RWPE2 (cell line): Measurements from ENCODE around the gene CREB3L2.

ENCODE experiments used
- ATAC-seq: fragments of 200-7000 bp; cut with Tn5 transposase; 3 replicates; pipeline ENCODE4 v1.9.1; 2021; ENCODE audit warnings: low read depth
- DNase-seq: peaks from one replicate; pipeline ENCODE4 v3.0.0-alpha.2; 2020; ENCODE audit warnings: low spot score
- H3K27ac ChIP-seq: fragments of 450-650 bp; 2 replicates; pipeline ENCODE4 v1.5.1; 2017; ENCODE audit warnings: mild to moderate bottlenecking; ENCODE audit not compliant: poor library complexity, severe bottlenecking
- H3K27me3 ChIP-seq: fragments of 250-450 bp; sonication (Bioruptor Pico); 2 replicates; pipeline ENCODE4 v1.5.1; 2021; ENCODE audit warnings: mild to moderate bottlenecking, moderate library complexity; ENCODE audit not compliant: insufficient read depth, poor library complexity, severe bottlenecking
- H3K36me3 ChIP-seq: fragments of 250-450 bp; sonication (Bioruptor Pico); 2 replicates; pipeline ENCODE4 v1.5.1; 2020; ENCODE audit warnings: low read depth, mild to moderate bottlenecking, moderate library complexity
- H3K4me1 ChIP-seq: fragments of 250-450 bp; sonication (Bioruptor Pico); 2 replicates; pipeline ENCODE4 v1.5.1; 2021; ENCODE audit warnings: mild to moderate bottlenecking, moderate library complexity; ENCODE audit not compliant: insufficient read depth, poor library complexity, severe bottlenecking
- H3K4me3 ChIP-seq: fragments of 250-450 bp; sonication (Bioruptor Pico); 2 replicates; pipeline ENCODE4 v1.5.1; 2021; ENCODE audit warnings: mild to moderate bottlenecking, moderate library complexity; ENCODE audit not compliant: severe bottlenecking
- H3K9me3 ChIP-seq: fragments of 250-450 bp; sonication (Bioruptor Pico); 2 replicates; pipeline ENCODE4 v1.5.1; 2021; ENCODE audit warnings: mild to moderate bottlenecking, moderate library complexity; ENCODE audit not compliant: severe bottlenecking
- TF ChIP-seq, protein P1 (sequence below): fragments of 450-650 bp; IDR thresholded peaks from one replicate; pipeline ENCODE4 v1.5.1; 2017; ENCODE audit warnings: mild to moderate bottlenecking, moderate library complexity; ENCODE audit not compliant: poor library complexity, severe bottlenecking

Gene CREB3L2

DNA sequence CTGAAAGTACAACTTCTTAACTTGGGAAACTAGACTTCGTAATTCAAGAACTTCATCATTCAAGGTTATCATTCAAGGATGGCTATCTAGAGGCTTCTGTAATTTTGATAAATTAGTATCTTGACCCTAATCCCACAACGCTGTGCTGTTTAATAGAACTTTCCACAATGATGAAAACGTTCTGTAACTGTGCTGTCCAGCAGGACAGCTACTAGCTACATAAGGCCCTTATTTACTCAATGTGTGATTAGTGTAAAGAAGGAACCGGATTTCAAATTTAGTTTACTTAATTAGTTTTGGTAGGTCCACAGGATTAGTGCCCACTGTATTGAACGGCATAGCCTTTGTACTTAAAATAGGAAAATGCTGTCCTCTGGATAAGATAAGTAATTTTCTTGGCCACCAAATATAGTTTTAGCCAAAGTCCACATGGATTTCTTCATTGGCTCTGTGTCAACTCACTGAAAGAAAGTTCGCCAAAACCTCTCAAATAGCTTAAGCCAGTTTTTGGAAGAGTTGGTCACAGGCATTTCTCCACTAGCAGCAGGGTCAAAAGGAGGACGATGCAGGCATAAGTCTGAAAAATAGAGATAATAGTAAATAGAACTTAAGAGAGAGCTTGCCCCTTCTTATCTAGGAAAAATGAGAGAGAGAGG is 172.4 kb downstream of the CREB3L2 start:
- Histone ChIP-seq H3K9me3 (peaks cover 8% of the 10 kb centered on the region), H3K4me1 (no peaks in the 10 kb centered on the region), H3K27ac (no peak overlapping the region), H3K4me3 (no peak overlapping the region), H3K36me3 (no peaks in the 10 kb centered on the region), H3K27me3 (peaks cover 4% of the 10 kb centered on the region)
- DNase-seq (no peak), ATAC-seq (no peak)
- TF ChIP-seq, protein P1, sequence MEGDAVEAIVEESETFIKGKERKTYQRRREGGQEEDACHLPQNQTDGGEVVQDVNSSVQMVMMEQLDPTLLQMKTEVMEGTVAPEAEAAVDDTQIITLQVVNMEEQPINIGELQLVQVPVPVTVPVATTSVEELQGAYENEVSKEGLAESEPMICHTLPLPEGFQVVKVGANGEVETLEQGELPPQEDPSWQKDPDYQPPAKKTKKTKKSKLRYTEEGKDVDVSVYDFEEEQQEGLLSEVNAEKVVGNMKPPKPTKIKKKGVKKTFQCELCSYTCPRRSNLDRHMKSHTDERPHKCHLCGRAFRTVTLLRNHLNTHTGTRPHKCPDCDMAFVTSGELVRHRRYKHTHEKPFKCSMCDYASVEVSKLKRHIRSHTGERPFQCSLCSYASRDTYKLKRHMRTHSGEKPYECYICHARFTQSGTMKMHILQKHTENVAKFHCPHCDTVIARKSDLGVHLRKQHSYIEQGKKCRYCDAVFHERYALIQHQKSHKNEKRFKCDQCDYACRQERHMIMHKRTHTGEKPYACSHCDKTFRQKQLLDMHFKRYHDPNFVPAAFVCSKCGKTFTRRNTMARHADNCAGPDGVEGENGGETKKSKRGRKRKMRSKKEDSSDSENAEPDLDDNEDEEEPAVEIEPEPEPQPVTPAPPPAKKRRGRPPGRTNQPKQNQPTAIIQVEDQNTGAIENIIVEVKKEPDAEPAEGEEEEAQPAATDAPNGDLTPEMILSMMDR = no peak

DNA sequence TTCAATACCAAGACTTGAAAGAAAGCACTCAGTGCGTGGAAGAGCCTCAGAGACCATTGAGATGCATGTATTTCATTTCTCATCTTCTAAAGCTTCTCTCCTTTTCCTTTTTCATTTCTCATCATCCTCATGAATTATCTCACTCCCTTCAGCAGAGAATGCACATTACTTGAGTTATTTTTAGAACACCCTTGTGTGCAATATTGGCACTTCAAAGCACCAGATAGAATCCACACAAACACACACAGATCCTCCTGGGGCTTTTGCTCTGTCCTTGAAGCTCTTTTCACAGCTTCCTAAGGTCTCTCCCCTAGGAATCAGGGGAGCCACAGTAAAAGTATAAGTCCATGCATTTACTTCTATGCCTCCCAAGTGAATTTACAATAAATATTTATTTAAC is 173.4 kb downstream of the CREB3L2 start:
- no peak for DNase-seq

DNA sequence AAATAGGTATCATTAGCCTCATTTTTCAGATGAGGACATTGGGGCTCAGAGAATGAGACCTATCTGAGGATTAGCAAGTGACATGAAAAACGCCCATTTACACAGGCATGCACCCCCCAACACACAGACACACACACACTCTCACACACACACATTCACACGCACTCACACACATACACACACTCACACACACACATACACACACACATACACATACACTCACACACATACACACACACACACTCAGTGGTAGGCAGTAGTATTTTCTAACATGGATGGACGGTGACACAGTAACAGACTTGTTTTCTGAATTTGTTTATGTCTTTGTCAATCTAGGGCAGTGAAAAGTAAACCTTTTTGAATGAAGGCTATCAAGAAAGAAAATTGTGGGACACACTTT is 176.4 kb downstream of the CREB3L2 start:
- no peaks in the 10 kb centered on the region for H3K36me3 ChIP-seq
- no peaks in the 10 kb centered on the region for H3K9me3 ChIP-seq
- ATAC-seq = no peak
- TF ChIP-seq, protein P1 = no peak
- DNase-seq = no peak
- H3K4me1 ChIP-seq = no peaks in the 10 kb centered on the region
- H3K4me3 ChIP-seq = no peak overlapping the region
- H3K27ac ChIP-seq = no peak overlapping the region
- H3K27me3 ChIP-seq = peaks cover 4% of the 10 kb centered on the region

More for the DNA sequence above, 173.4 kb downstream of the CREB3L2 start:
- peaks cover 8% of the 10 kb centered on the region for H3K9me3 ChIP-seq
- no peak for ATAC-seq
- H3K36me3 ChIP-seq = no peaks in the 10 kb centered on the region
- H3K27me3 ChIP-seq = peaks cover 4% of the 10 kb centered on the region
- TF ChIP-seq, protein P1 = no peak
- no peak overlapping the region for H3K4me3 ChIP-seq
- no peak overlapping the region for H3K27ac ChIP-seq
- H3K4me1 ChIP-seq = no peaks in the 10 kb centered on the region
